HCT116 (cell line): ENCODE results near the gene CMIP. TPM values are rescaled to one million over a fixed set of nuclear protein-coding genes. Genes with fewer than 3 reads are reported as not detected.

Experiments used
- ATAC-seq: fragments of 200-7000 bp; cut with Tn5 transposase; 2 replicates; pipeline ENCODE4 v1.9.1; 2020; ENCODE audit warnings: mild to moderate bottlenecking, moderate library complexity
- BruUV-seq: library from RNA; stranded (reverse); fragments of 400-500 nt; replicated peaks from 2 replicates; lab custom pipeline; 2021; lab: Mats Ljungman, UMichigan
- CTCF ChIA-PET: fragments of 300-600 bp; sonication (Branson Sonifier 250); formaldehyde crosslinking; loops from one replicate; lab custom pipeline; 2021; ENCODE audit warnings: antibody characterized with exemption; lab: Charles Lee
- POLR2A ChIA-PET: fragments of 300-600, 350-600 bp; sonication (Branson Sonifier 250); formaldehyde crosslinking; loops from one replicate; lab custom pipeline; 2021; ENCODE audit warnings: antibody characterized with exemption; lab: Charles Lee
- RAD21 ChIA-PET, 2 experiments: fragments of 300-600 bp; sonication (Branson Sonifier 250); formaldehyde crosslinking; loops; one replicate each; lab custom pipeline; 2023; ENCODE audit warnings: low total read pairs in 2 of 2; ENCODE audit not compliant: uncharacterized antibody in 2 of 2, unreplicated experiment in 2 of 2, low non-redundant PET in 1 of 2; lab: Charles Lee
- DNase-seq: peaks from one replicate; pipeline ENCODE4 v3.0.0-alpha.2; 2010; ENCODE audit warnings: low read depth, low spot score
- H2AFZ ChIP-seq: fragments of 200-600 bp; shearing (Covaris generic), sonication (generic); 2 replicates; pipeline ENCODE4 v1.6.1; 2017; ENCODE audit warnings: low read depth, mixed run types, mixed read lengths, antibody characterized with exemption, low read length; ENCODE audit not compliant: poor library complexity, severe bottlenecking
- H3K27ac ChIP-seq: 2 replicates; pipeline ENCODE4 v1.5.1; 2012; ENCODE audit warnings: low read depth, low read length
- H3K27me3 ChIP-seq: fragments of 200-600 bp; sonication (generic); 2 replicates; pipeline ENCODE4 v1.6.1; 2016; ENCODE audit warnings: mixed run types, low read length, mixed read lengths; ENCODE audit not compliant: insufficient read depth
- H3K36me3 ChIP-seq, 2 experiments: fragments of 200-500 bp in 1 of 2; fragments of 200-600 bp in 1 of 2; sonication (Bioruptor generic) in 1 of 2; sonication (generic) in 1 of 2; 2 replicates each; pipeline versions ENCODE4 v1.5.1 to v1.6.1; 2014 to 2016; ENCODE audit warnings: low read length in 2 of 2, inconsistent platforms in 1 of 2, mixed read lengths in 1 of 2, mixed run types in 1 of 2; ENCODE audit not compliant: insufficient read depth in 2 of 2, control insufficient read depth in 1 of 2
- H3K4me1 ChIP-seq, 2 experiments: fragments of 200-600 bp in 1 of 2; sonication (generic) in 1 of 2; 2 replicates each; pipeline versions ENCODE4 v1.5.1 to v1.6.1; 2012 to 2017; ENCODE audit warnings: low read length in 2 of 2, inconsistent platforms in 1 of 2, mild to moderate bottlenecking in 1 of 2, mixed read lengths in 1 of 2, mixed run types in 1 of 2, moderate library complexity in 1 of 2; ENCODE audit not compliant: insufficient read depth in 2 of 2, control insufficient read depth in 1 of 2
- H3K4me2 ChIP-seq: fragments of 200-600 bp; sonication (generic); 2 replicates; pipeline ENCODE4 v1.6.1; 2017; ENCODE audit warnings: mixed run types, low read length, mixed read lengths
- H3K4me3 ChIP-seq, 2 experiments: fragments of 200-600 bp in 1 of 2; sonication (generic) in 1 of 2; replicated peaks in 1 of 2; 2 replicates each; pipeline ENCODE4 v1.5.1; 2011 to 2016; ENCODE audit warnings: low read length in 2 of 2, control low read depth in 1 of 2, low read depth in 1 of 2, mild to moderate bottlenecking in 1 of 2, mixed read lengths in 1 of 2, mixed run types in 1 of 2
- H3K79me2 ChIP-seq: fragments of 200-600 bp; sonication (generic); 2 replicates; pipeline ENCODE4 v1.6.1; 2017; ENCODE audit warnings: mild to moderate bottlenecking, mixed run types, low read length, moderate library complexity, mixed read lengths; ENCODE audit not compliant: insufficient read depth
- H3K9ac ChIP-seq: fragments of 200-600 bp; sonication (generic); 2 replicates; pipeline ENCODE4 v1.6.1; 2016; ENCODE audit warnings: low read length, mixed read lengths
- H3K9me2 ChIP-seq: fragments of 200-600 bp; sonication (generic), shearing (Covaris generic); 2 replicates; pipeline ENCODE4 v1.6.1; 2017; ENCODE audit warnings: mixed run types, mild to moderate bottlenecking, moderate library complexity; ENCODE audit not compliant: insufficient read depth
- H3K9me3 ChIP-seq, 2 experiments: fragments of 200-500 bp in 1 of 2; fragments of 200-600 bp in 1 of 2; sonication (Bioruptor generic) in 1 of 2; sonication (generic) in 1 of 2; 2 replicates each; pipeline ENCODE4 v1.6.1; 2014 to 2017; ENCODE audit warnings: low read length in 2 of 2, mixed read lengths in 2 of 2, inconsistent platforms in 1 of 2, low read depth in 1 of 2, mild to moderate bottlenecking in 1 of 2, mixed run types in 1 of 2, moderate library complexity in 1 of 2; ENCODE audit not compliant: control insufficient read depth in 1 of 2, insufficient read depth in 1 of 2
- H4K20me1 ChIP-seq: fragments of 200-600 bp; sonication (generic), shearing (Covaris generic); 2 replicates; pipeline ENCODE4 v1.6.1; 2017; ENCODE audit warnings: mixed run types, mild to moderate bottlenecking, moderate library complexity; ENCODE audit not compliant: insufficient read depth
- MAX ChIP-seq: IDR thresholded peaks from 2 replicates; pipeline ENCODE4 v1.6.1; 2012
- POLR2A ChIP-seq: IDR thresholded peaks from 2 replicates; pipeline ENCODE4 v1.7.0; 2011; ENCODE audit warnings: borderline replicate concordance; ENCODE audit not compliant: insufficient read depth, insufficient read length; ENCODE audit errors: extremely low read depth
- POLR2AphosphoS5 ChIP-seq: IDR thresholded peaks from 2 replicates; pipeline ENCODE4 v1.6.1; 2011; ENCODE audit warnings: mild to moderate bottlenecking, low read depth, low read length, moderate library complexity
- SIN3A ChIP-seq: IDR thresholded peaks from 2 replicates; pipeline ENCODE4 v1.6.1; 2012; ENCODE audit warnings: low read depth
- SP1 ChIP-seq: IDR thresholded peaks from 2 replicates; pipeline ENCODE4 v1.6.1; 2012; ENCODE audit warnings: low read depth
- TCF7L2 ChIP-seq: IDR thresholded peaks from 2 replicates; pipeline ENCODE4 v1.7.0; 2011; ENCODE audit warnings: borderline replicate concordance, inconsistent platforms; ENCODE audit not compliant: insufficient read depth, insufficient read length; ENCODE audit errors: extremely low read depth
- intact Hi-C: fragments of 100-400 bp; cut with micrococcal nuclease; formaldehyde crosslinking; loops from 2 replicates; pipeline ENCODE4 v1.10.0; 2022
- total RNA-seq: library from RNA; stranded (reverse); gene quantifications from one replicate; pipeline ENCODE4 v1.2.1, GENCODE V29; 2021; ENCODE audit not compliant: unreplicated experiment

The CMIP gene
- total RNA-seq, 1 experiment from 2014 or later = 64.6 TPM

GRCh38 chr16:81586417-81586816 is 141.8 kb downstream of the CMIP start:
- no peaks in the 10 kb centered on the region for H3K36me3 ChIP-seq
- CTCF ChIA-PET = interaction anchor here (0.9 to 1.1 kb wide), 4 partner anchors 101 to 181 kb away, joined by 3 to 5 read pairs (median 3); no protein-coding TSS in a partner anchor

GRCh38 chr16:81586977-81587625 is 142.5 kb downstream of the CMIP start:
- no peaks in the 10 kb centered on the region for H4K20me1 ChIP-seq
- intact Hi-C loops = loop anchor here (1.0 kb wide), 1 partner anchor 184 kb away; no protein-coding TSS in a partner anchor
- peak overlapping the region in 1 of 2 experiments; percentile 41; a peak in 2 of 4 replicates for H3K4me3 ChIP-seq
- RAD21 ChIA-PET = interaction anchor here in 1 of 2 experiments (0.7 kb wide), 1 partner anchor 183 kb away, joined by 3 read pairs; no protein-coding TSS in a partner anchor
- H2AFZ ChIP-seq = no peak overlapping the region
- no TSS peak for BruUV-seq
- peak overlapping the region; percentile 69 for H3K27ac ChIP-seq
- no peaks in the 10 kb centered on the region for H3K9me3 ChIP-seq
- H3K27me3 ChIP-seq = no peaks in the 10 kb centered on the region
- peak; percentile 35 for ATAC-seq
- DNase-seq = no peak
- peak overlapping the region; percentile 63 for H3K9ac ChIP-seq
- CTCF ChIA-PET = interaction anchor here (0.9 kb wide), 2 partner anchors 15 to 111 kb away, joined by 3 read pairs; no protein-coding TSS in a partner anchor
- TF ChIP-seq SP1 (no peak), SIN3A (no peak), MAX (no peak)
- peak overlapping the region; percentile 73 for H3K4me2 ChIP-seq
- peaks cover 61 to 66% of the 10 kb centered on the region in 2 experiments for H3K4me1 ChIP-seq
- H3K79me2 ChIP-seq = peaks cover 74% of the 10 kb centered on the region
- H3K36me3 ChIP-seq = no peaks in the 10 kb centered on the region
- POLR2A ChIA-PET = no interaction called here
- H3K9me2 ChIP-seq = no peaks in the 10 kb centered on the region

More at GRCh38 chr16:81586417-81586816, 141.8 kb downstream of the CMIP start:
- POLR2A ChIA-PET = no interaction called here
- Histone ChIP-seq H3K4me2 (peak overlapping the region; percentile 73), H3K4me1 (peaks cover 66 to 73% of the 10 kb centered on the region in 2 experiments), H3K79me2 (peaks cover 79% of the 10 kb centered on the region), H2AFZ (no peak overlapping the region), H3K9me3 (no peaks in the 10 kb centered on the region), H4K20me1 (no peaks in the 10 kb centered on the region), H3K9me2 (no peaks in the 10 kb centered on the region), H3K9ac (peak overlapping the region; percentile 63), H3K27ac (peak overlapping the region; percentile 69), H3K4me3 (peak overlapping the region; percentile 13 to 41), H3K27me3 (no peaks in the 10 kb centered on the region)
- ATAC-seq = peak; percentile 79
- intact Hi-C loops = loop anchor here (1.0 kb wide), 1 partner anchor 183 kb away; no protein-coding TSS in a partner anchor
- peak; percentile 74 for DNase-seq
- RAD21 ChIA-PET = interaction anchor here in 1 of 2 experiments (0.7 to 1.0 kb wide), 2 partner anchors 157 to 183 kb away, joined by 3 read pairs; no protein-coding TSS in a partner anchor
- BruUV-seq = no TSS peak
- TF ChIP-seq POLR2AphosphoS5 (peak; percentile 36; the same call in 1 of the 2 replicates), POLR2A (no peak), TCF7L2 (peak; percentile 53)
